ENCODE measurements around the gene MGAT5.

Gene MGAT5

DNA sequence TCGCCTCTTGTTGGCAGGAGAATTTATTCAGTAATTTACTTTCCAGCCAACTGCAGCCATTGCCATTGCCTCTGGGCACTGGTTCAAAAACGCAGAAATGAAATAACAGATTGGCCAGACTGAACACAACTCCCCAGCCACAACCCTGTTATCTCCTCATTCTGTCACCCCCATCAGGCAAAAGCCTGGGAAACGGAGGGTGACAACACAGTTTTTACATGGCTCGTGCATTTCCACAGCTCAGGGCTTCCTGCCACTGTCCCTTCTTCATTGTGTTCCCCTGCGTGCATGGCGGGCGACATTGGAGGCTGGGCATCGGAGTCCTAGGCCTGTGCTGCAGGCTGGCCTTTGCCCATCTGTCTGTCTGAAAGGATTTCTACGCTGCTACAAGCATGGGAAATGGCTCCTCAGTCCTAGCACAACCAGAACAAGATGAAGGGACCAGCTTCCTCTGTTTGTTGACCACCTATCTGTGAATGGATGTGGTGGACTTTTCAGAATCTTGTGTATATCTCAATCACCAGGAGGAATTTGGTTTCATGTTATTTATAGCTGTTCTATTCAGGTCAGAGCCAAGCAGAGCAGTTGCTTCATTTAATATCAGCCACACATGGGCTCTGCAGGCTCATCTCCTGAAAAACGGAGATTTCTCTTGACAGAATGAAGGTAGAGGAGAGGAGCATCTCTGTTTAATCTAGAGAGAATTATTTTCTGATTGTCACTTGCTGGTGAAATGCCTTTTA lies 107.0 kb downstream of the MGAT5 start:
- TF ChIP-seq, protein P1, sequence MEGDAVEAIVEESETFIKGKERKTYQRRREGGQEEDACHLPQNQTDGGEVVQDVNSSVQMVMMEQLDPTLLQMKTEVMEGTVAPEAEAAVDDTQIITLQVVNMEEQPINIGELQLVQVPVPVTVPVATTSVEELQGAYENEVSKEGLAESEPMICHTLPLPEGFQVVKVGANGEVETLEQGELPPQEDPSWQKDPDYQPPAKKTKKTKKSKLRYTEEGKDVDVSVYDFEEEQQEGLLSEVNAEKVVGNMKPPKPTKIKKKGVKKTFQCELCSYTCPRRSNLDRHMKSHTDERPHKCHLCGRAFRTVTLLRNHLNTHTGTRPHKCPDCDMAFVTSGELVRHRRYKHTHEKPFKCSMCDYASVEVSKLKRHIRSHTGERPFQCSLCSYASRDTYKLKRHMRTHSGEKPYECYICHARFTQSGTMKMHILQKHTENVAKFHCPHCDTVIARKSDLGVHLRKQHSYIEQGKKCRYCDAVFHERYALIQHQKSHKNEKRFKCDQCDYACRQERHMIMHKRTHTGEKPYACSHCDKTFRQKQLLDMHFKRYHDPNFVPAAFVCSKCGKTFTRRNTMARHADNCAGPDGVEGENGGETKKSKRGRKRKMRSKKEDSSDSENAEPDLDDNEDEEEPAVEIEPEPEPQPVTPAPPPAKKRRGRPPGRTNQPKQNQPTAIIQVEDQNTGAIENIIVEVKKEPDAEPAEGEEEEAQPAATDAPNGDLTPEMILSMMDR (IDR thresholded peaks at IDR 0.05) = no peak
- no peaks in the 10 kb centered on the region for H3K9me3 Mint-ChIP-seq
- no peak for DNase-seq
- H3K4me3 Mint-ChIP-seq = no peak overlapping the region
- no peaks in the 10 kb centered on the region for H3K27me3 Mint-ChIP-seq (ENCODE audit: low read depth, poor library complexity)
- H3K36me3 Mint-ChIP-seq (ENCODE audit: low read depth) = peaks cover 27% of the 10 kb centered on the region
- peaks cover 25% of the 10 kb centered on the region for H3K4me1 Mint-ChIP-seq
- peak overlapping the region; percentile 87 for H3K27ac Mint-ChIP-seq

GRCh38 chr2:134361648-134362047 lies 107.8 kb downstream of the MGAT5 start:
- H3K4me1 Mint-ChIP-seq = peaks cover 18% of the 10 kb centered on the region
- no peak for DNase-seq
- H3K27me3 Mint-ChIP-seq (ENCODE audit: low read depth, poor library complexity) = no peaks in the 10 kb centered on the region
- peak overlapping the region; percentile 71 for H3K27ac Mint-ChIP-seq
- TF ChIP-seq, protein P1 (IDR thresholded peaks at IDR 0.05) = no peak
- H3K36me3 Mint-ChIP-seq (ENCODE audit: low read depth) = peaks cover 27% of the 10 kb centered on the region
- no peaks in the 10 kb centered on the region for H3K9me3 Mint-ChIP-seq
- H3K4me3 Mint-ChIP-seq = no peak overlapping the region

- Mint-ChIP-seq H3K4me3 (no peak overlapping the region), H3K9me3 (no peaks in the 10 kb centered on the region), H3K4me1 (peaks cover 17% of the 10 kb centered on the region), H3K27ac (no peak overlapping the region), H3K27me3 (ENCODE audit: low read depth, poor library complexity) (no peaks in the 10 kb centered on the region), H3K36me3 (ENCODE audit: low read depth) (peaks cover 24% of the 10 kb centered on the region)
- no peak for DNase-seq
- TF ChIP-seq, protein P1 (IDR thresholded peaks at IDR 0.05) = no peak
Measured at GRCh38 chr2:134362152-134362668, 108.3 kb downstream of the MGAT5 start.

GRCh38 chr2:134362740-134363139 lies 108.9 kb downstream of the MGAT5 start:
- TF ChIP-seq, protein P1 (IDR thresholded peaks at IDR 0.05) = no peak
- Mint-ChIP-seq H3K9me3 (no peaks in the 10 kb centered on the region), H3K4me3 (no peak overlapping the region), H3K4me1 (peaks cover 21% of the 10 kb centered on the region), H3K27me3 (ENCODE audit: low read depth, poor library complexity) (no peaks in the 10 kb centered on the region), H3K27ac (no peak overlapping the region), H3K36me3 (ENCODE audit: low read depth) (peaks cover 24% of the 10 kb centered on the region)
- DNase-seq = no peak

DNA sequence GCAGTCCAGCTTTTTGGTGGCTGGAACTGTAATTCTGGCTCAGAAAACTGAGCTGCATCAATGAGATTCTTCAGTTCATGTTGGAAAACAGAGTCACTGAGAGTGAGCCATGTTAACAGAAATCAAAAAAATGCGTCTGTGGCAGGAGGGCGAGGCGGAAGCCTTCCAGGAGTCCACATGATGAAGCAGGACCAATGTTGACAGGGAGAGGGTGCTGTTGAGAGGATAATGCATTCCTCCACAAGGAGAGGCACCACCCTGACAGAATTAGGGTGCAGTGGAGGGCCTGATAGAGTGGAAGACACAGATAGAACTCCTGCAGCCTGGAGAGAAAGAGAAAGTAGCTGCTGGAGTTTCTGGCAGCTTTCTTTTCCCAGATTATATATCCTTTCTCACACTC lies 111.5 kb downstream of the MGAT5 start:
- H3K36me3 Mint-ChIP-seq (ENCODE audit: low read depth) = peaks cover 19% of the 10 kb centered on the region
- H3K9me3 Mint-ChIP-seq = no peaks in the 10 kb centered on the region
- H3K27ac Mint-ChIP-seq = no peak overlapping the region
- TF ChIP-seq, protein P1 (IDR thresholded peaks at IDR 0.05) = no peak
- H3K27me3 Mint-ChIP-seq (ENCODE audit: low read depth, poor library complexity) = no peaks in the 10 kb centered on the region
- DNase-seq = no peak
- H3K4me1 Mint-ChIP-seq = peaks cover 33% of the 10 kb centered on the region
- no peak overlapping the region for H3K4me3 Mint-ChIP-seq

GRCh38 chr2:134366359-134366758 lies 112.5 kb downstream of the MGAT5 start:
- no peak overlapping the region for H3K4me3 Mint-ChIP-seq
- H3K36me3 Mint-ChIP-seq (ENCODE audit: low read depth) = peaks cover 19% of the 10 kb centered on the region
- no peaks in the 10 kb centered on the region for H3K27me3 Mint-ChIP-seq (ENCODE audit: low read depth, poor library complexity)
- no peaks in the 10 kb centered on the region for H3K9me3 Mint-ChIP-seq
- no peak overlapping the region for H3K27ac Mint-ChIP-seq
- DNase-seq = no peak
- peaks cover 33% of the 10 kb centered on the region for H3K4me1 Mint-ChIP-seq
- TF ChIP-seq, protein P1 (IDR thresholded peaks at IDR 0.05) = no peak

All from nephron progenitor cell (in vitro differentiated cells).